SK-N-SH (cell line): ENCODE results near the gene RAB11FIP5.

Experiments
- CHD2 ChIP-seq: fragments of 150-350 bp; IDR thresholded peaks from 2 replicates; pipeline ENCODE4 v1.6.1; 2018; ENCODE audit warnings: low read length; ENCODE audit not compliant: partially characterized antibody
- ELF1 ChIP-seq: IDR thresholded peaks from 2 replicates; pipeline ENCODE4 v1.4.0; 2012
- EP300 ChIP-seq, 2 experiments: IDR thresholded peaks; 2 replicates each; pipeline versions ENCODE4 v1.4.0 to v1.6.1; 2012; ENCODE audit warnings: borderline replicate concordance in 1 of 2, low read depth in 1 of 2, low read length in 1 of 2
- GATA2 ChIP-seq: sonication (generic); formaldehyde crosslinking; IDR thresholded peaks from 2 replicates; pipeline ENCODE4 v1.5.0; 2020; ENCODE audit warnings: mild to moderate bottlenecking, missing genetic modification reagents
- JUND ChIP-seq: IDR thresholded peaks from 2 replicates; pipeline ENCODE4 v1.4.0; 2012
- POLR2AphosphoS5 ChIP-seq: IDR thresholded peaks from 2 replicates; pipeline ENCODE4 v1.6.1; 2012; ENCODE audit warnings: low read depth, low read length
- RAD21 ChIP-seq: IDR thresholded peaks from 2 replicates; pipeline ENCODE4 v1.6.1; 2012; ENCODE audit warnings: mild to moderate bottlenecking, low read length
- TEAD4 ChIP-seq: IDR thresholded peaks from 2 replicates; pipeline ENCODE4 v1.4.0; 2012; ENCODE audit warnings: mild to moderate bottlenecking, borderline replicate concordance; ENCODE audit not compliant: insufficient read depth
- YY1 ChIP-seq: IDR thresholded peaks from 2 replicates; pipeline ENCODE4 v1.4.0; 2012; ENCODE audit warnings: low read depth, mild to moderate bottlenecking
- TF ChIP-seq, protein P1 (sequence below): fragments of 200-600 bp; sonication (generic); IDR thresholded peaks from 2 replicates; pipeline ENCODE4 v1.6.1; 2017; ENCODE audit warnings: antibody characterized with exemption, mild to moderate bottlenecking, moderate library complexity
- TF ChIP-seq, protein P2 (sequence below): fragments of 150-350 bp; IDR thresholded peaks from 2 replicates; pipeline ENCODE4 v1.6.1; 2017; ENCODE audit warnings: antibody characterized with exemption, low read length, low read depth, borderline replicate concordance
- TF ChIP-seq, protein P3 (sequence below): IDR thresholded peaks from 2 replicates; pipeline ENCODE4 v1.4.0; 2012; ENCODE audit warnings: low read depth

DNA sequence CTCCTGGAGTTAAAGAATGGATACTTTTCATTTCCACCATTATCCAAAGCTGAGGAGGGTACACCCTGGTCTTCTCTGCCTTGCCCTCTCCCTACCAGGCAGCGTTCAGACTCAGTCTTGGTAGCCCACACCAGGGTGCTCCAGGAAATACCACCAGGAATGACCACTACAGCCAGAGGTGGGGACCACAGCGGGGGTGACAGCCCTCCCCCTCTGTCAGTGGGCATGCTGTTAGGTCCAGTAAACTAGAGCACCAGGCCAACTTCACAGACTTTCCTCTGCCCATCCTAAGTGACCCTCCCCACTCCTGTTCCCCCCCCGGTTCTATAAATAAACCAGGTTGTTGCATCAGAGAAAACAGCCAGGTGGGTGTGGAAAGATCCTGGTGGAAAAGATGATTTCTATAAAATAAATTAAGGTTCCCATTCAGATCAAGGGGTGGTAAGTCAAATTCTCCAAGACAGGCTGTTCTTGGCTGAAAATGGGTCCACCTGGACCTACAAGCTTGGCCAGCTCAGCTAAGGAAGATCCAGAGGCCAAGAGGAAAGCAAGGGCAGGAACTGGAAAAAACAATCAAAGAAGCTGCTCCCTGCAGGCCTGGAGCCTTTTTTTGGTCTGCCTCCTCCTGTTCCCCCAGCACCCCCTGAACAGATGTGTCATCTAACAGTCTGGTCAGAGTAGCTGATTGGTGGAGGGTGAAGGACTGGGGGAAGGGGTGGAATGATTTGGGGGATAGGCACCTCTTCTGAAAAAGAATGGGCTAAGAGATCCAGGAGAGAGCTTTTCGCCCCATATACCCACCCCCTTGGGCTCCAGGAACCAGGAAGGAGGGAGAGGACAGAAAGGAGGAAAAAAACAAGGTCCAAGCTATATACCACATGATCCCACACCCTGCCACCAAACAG, 2.3 kb downstream of the RAB11FIP5 start:
- TF ChIP-seq, protein P1, sequence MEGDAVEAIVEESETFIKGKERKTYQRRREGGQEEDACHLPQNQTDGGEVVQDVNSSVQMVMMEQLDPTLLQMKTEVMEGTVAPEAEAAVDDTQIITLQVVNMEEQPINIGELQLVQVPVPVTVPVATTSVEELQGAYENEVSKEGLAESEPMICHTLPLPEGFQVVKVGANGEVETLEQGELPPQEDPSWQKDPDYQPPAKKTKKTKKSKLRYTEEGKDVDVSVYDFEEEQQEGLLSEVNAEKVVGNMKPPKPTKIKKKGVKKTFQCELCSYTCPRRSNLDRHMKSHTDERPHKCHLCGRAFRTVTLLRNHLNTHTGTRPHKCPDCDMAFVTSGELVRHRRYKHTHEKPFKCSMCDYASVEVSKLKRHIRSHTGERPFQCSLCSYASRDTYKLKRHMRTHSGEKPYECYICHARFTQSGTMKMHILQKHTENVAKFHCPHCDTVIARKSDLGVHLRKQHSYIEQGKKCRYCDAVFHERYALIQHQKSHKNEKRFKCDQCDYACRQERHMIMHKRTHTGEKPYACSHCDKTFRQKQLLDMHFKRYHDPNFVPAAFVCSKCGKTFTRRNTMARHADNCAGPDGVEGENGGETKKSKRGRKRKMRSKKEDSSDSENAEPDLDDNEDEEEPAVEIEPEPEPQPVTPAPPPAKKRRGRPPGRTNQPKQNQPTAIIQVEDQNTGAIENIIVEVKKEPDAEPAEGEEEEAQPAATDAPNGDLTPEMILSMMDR: no peak
- TF ChIP-seq CHD2 (no peak), TEAD4 (no peak), EP300 (IDR thresholded peaks at IDR 0.05; ENCODE audit: borderline replicate concordance in 1 of 2, low read depth in 1 of 2, low read length in 1 of 2) (no peak), YY1 (no peak), ELF1 (no peak), RAD21 (no peak), POLR2AphosphoS5 (no peak), JUND (no peak), GATA2 (CRISPR knock-in tag) (no peak)
- TF ChIP-seq, protein P2, sequence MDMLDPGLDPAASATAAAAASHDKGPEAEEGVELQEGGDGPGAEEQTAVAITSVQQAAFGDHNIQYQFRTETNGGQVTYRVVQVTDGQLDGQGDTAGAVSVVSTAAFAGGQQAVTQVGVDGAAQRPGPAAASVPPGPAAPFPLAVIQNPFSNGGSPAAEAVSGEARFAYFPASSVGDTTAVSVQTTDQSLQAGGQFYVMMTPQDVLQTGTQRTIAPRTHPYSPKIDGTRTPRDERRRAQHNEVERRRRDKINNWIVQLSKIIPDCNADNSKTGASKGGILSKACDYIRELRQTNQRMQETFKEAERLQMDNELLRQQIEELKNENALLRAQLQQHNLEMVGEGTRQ: no peak
- TF ChIP-seq, protein P3, sequence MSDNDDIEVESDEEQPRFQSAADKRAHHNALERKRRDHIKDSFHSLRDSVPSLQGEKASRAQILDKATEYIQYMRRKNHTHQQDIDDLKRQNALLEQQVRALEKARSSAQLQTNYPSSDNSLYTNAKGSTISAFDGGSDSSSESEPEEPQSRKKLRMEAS: no peak
